ENCODE data around the gene PDE3B.
A peak's percentile ranks its signal among the peaks of the same experiment; 100 is the strongest.
"Not testable (repeated sequence)": the region's sequence is repeated elsewhere in the genome, so short reads cannot be mapped to it uniquely, and the experiment has no call there.

The PDE3B gene

GRCh38 chr11:14750911-14751310, 107.3 kb downstream of the PDE3B start:
- DNase-seq = no peak

- no peak for DNase-seq
These were observed 108.4 kb downstream of the PDE3B start for GRCh38 chr11:14751975-14752407.

- no peak for DNase-seq
These were observed 111.5 kb downstream of the PDE3B start for GRCh38 chr11:14755140-14755539.

- DNase-seq = no peak
These were observed 112.7 kb downstream of the PDE3B start for GRCh38 chr11:14756349-14756748.

- DNase-seq = not testable (repeated sequence)
These were observed 115.9 kb downstream of the PDE3B start for GRCh38 chr11:14759300-14760012.

- DNase-seq = peak in 1 of 5 experiments; percentile 65
These were observed 120.6 kb downstream of the PDE3B start for GRCh38 chr11:14764179-14764578.

- DNase-seq = peak in 3 of 5 experiments; percentile 24 to 98 (median 87)
These were observed 121.2 kb downstream of the PDE3B start for GRCh38 chr11:14764579-14765527.

GRCh38 chr11:14766585-14766984, 123.0 kb downstream of the PDE3B start:
- no peak for DNase-seq

GRCh38 chr11:14768526-14769188, 125.1 kb downstream of the PDE3B start:
- DNase-seq = peak in 2 of 5 experiments; percentile 8 to 87

GRCh38 chr11:14773755-14774154, 130.2 kb downstream of the PDE3B start:
- DNase-seq = no peak

GRCh38 chr11:14774721-14775120, 131.1 kb downstream of the PDE3B start:
- no peak for DNase-seq

- no peak for DNase-seq
These were observed 132.3 kb downstream of the PDE3B start for GRCh38 chr11:14775897-14776296.

GRCh38 chr11:14778460-14778859, 134.9 kb downstream of the PDE3B start:
- DNase-seq = not testable (repeated sequence)

- DNase-seq = peak in 1 of 5 experiments; percentile 19
These were observed 140.2 kb downstream of the PDE3B start for GRCh38 chr11:14783788-14784187.

- peak in 2 of 5 experiments; percentile 4 to 29 for DNase-seq
These were observed 140.6 kb downstream of the PDE3B start for GRCh38 chr11:14784230-14784629.

- peak in 1 of 5 experiments; percentile 35 for DNase-seq
These were observed 146.4 kb downstream of the PDE3B start for GRCh38 chr11:14789879-14790484.

- DNase-seq = no peak
These were observed 149.9 kb downstream of the PDE3B start for GRCh38 chr11:14793546-14793945.

GRCh38 chr11:14796028-14796427, 152.4 kb downstream of the PDE3B start:
- DNase-seq = not testable (repeated sequence)

GRCh38 chr11:14803846-14804245, 160.2 kb downstream of the PDE3B start:
- DNase-seq = no peak

- DNase-seq = peak in 1 of 5 experiments; percentile 27
These were observed 165.9 kb downstream of the PDE3B start for GRCh38 chr11:14809466-14809865.

GRCh38 chr11:14812757-14813156, 169.2 kb downstream of the PDE3B start:
- no peak for DNase-seq

- no peak for DNase-seq
These were observed 169.9 kb downstream of the PDE3B start for GRCh38 chr11:14813516-14813915.
